H9 (cell line): Measurements from ENCODE around the gene ARG1. TPM values are rescaled to one million over a fixed set of nuclear protein-coding genes. Genes with fewer than 3 reads are reported as not detected.

Experiments used
- DNase-seq: peaks from one replicate; pipeline ENCODE4 v3.0.0-alpha.2; 2017
- H2AFZ ChIP-seq: one replicate; pipeline ENCODE4 v1.6.1; 2013; ENCODE audit warnings: mild to moderate bottlenecking, low read length, control low read depth, moderate library complexity
- H2AK5ac ChIP-seq: 2 replicates; pipeline ENCODE4 v1.6.1; 2013; ENCODE audit warnings: low read length, control low read depth, mixed read lengths; ENCODE audit not compliant: insufficient read length
- H2BK120ac ChIP-seq: one replicate; pipeline ENCODE4 v1.6.1; 2013; ENCODE audit warnings: low read depth, mild to moderate bottlenecking, low read length, control low read depth, inconsistent platforms; ENCODE audit not compliant: poor library complexity, severe bottlenecking
- H2BK12ac ChIP-seq: 2 replicates; pipeline ENCODE4 v1.6.1; 2013; ENCODE audit warnings: low read length, control low read depth, mixed read lengths, low read depth; ENCODE audit not compliant: insufficient read length
- H2BK15ac ChIP-seq: 2 replicates; pipeline ENCODE4 v1.6.1; 2013; ENCODE audit warnings: low read depth, low read length, control low read depth
- H2BK20ac ChIP-seq: one replicate; pipeline ENCODE4 v1.6.1; 2013; ENCODE audit warnings: low read depth, mild to moderate bottlenecking, low read length, control low read depth, inconsistent platforms; ENCODE audit not compliant: poor library complexity, severe bottlenecking
- H2BK5ac ChIP-seq: 2 replicates; pipeline ENCODE4 v1.6.1; 2013; ENCODE audit warnings: low read length, control low read depth, mixed read lengths; ENCODE audit not compliant: insufficient read length
- H3K14ac ChIP-seq: 2 replicates; pipeline ENCODE4 v1.6.1; 2013; ENCODE audit warnings: low read length, control low read depth; ENCODE audit not compliant: insufficient read depth
- H3K18ac ChIP-seq: 2 replicates; pipeline ENCODE4 v1.6.1; 2013; ENCODE audit warnings: low read depth, mild to moderate bottlenecking, mixed read lengths, low read length, control low read depth; ENCODE audit not compliant: insufficient read length
- H3K23ac ChIP-seq: 2 replicates; pipeline ENCODE4 v1.6.1; 2013; ENCODE audit warnings: low read length, control low read depth, mixed read lengths, low read depth; ENCODE audit not compliant: insufficient read length
- H3K23me2 ChIP-seq: 2 replicates; pipeline ENCODE4 v1.6.1; 2013; ENCODE audit warnings: low read depth, mild to moderate bottlenecking, mixed read lengths, low read length, control low read depth; ENCODE audit not compliant: insufficient read length, poor library complexity, severe bottlenecking
- H3K27ac ChIP-seq: 2 replicates; pipeline ENCODE4 v1.5.1; 2013; ENCODE audit warnings: low read length, control low read depth, mixed read lengths, low read depth; ENCODE audit not compliant: insufficient read length
- H3K27me3 ChIP-seq: 2 replicates; pipeline ENCODE4 v1.6.1; 2013; ENCODE audit warnings: low read length, control low read depth, inconsistent platforms; ENCODE audit not compliant: insufficient read depth
- H3K4ac ChIP-seq: 2 replicates; pipeline ENCODE4 v1.6.1; 2013; ENCODE audit warnings: low read depth, mild to moderate bottlenecking, control low read depth, inconsistent platforms, low read length, moderate library complexity
- H3K4me1 ChIP-seq: 2 replicates; pipeline ENCODE4 v1.6.1; 2013; ENCODE audit warnings: low read length, control low read depth, inconsistent platforms; ENCODE audit not compliant: insufficient read depth
- H3K4me2 ChIP-seq: 2 replicates; pipeline ENCODE4 v1.6.1; 2013; ENCODE audit warnings: low read length, control low read depth, mixed read lengths; ENCODE audit not compliant: insufficient read length, insufficient read depth
- H3K56ac ChIP-seq: 2 replicates; pipeline ENCODE4 v1.6.1; 2013; ENCODE audit warnings: low read depth, mild to moderate bottlenecking, mixed read lengths, low read length, control low read depth; ENCODE audit not compliant: insufficient read length
- H3K79me1 ChIP-seq: 2 replicates; pipeline ENCODE4 v1.6.1; 2013; ENCODE audit warnings: low read depth, mild to moderate bottlenecking, moderate library complexity, low read length, control low read depth, inconsistent platforms; ENCODE audit not compliant: insufficient read depth, poor library complexity, severe bottlenecking
- H3K79me2 ChIP-seq: 2 replicates; pipeline ENCODE4 v1.6.1; 2013; ENCODE audit warnings: low read length, control low read depth, inconsistent platforms; ENCODE audit not compliant: insufficient read depth
- H3K9ac ChIP-seq: 2 replicates; pipeline ENCODE4 v1.6.1; 2013; ENCODE audit warnings: low read length, control low read depth, mixed read lengths; ENCODE audit not compliant: insufficient read length; ENCODE audit errors: extremely low read depth
- H3K9me3 ChIP-seq: one replicate; pipeline ENCODE4 v1.6.1; 2013; ENCODE audit warnings: low read depth, low read length, inconsistent platforms; ENCODE audit not compliant: control insufficient read depth
- H3T11ph ChIP-seq: one replicate; pipeline ENCODE4 v1.6.1; 2013; ENCODE audit warnings: mild to moderate bottlenecking, low read length, control low read depth, inconsistent platforms
- H4K20me1 ChIP-seq: one replicate; pipeline ENCODE4 v1.6.1; 2013; ENCODE audit not compliant: control insufficient read depth, insufficient read length, insufficient read depth
- H4K5ac ChIP-seq: 2 replicates; pipeline ENCODE4 v1.6.1; 2013; ENCODE audit warnings: low read depth, mild to moderate bottlenecking, mixed read lengths, low read length, control low read depth; ENCODE audit not compliant: insufficient read length
- H4K8ac ChIP-seq: replicated peaks from 2 replicates; pipeline ENCODE4 v1.6.1; 2013; ENCODE audit warnings: low read length, control low read depth, mixed read lengths, low read depth; ENCODE audit not compliant: insufficient read length
- H4K91ac ChIP-seq: 2 replicates; pipeline ENCODE4 v1.6.1; 2013; ENCODE audit warnings: low read depth, mild to moderate bottlenecking, moderate library complexity, mixed read lengths, low read length, control low read depth; ENCODE audit not compliant: insufficient read length
- H3K27ac Mint-ChIP-seq, 3 experiments: 2 replicates in 2 of 3; 3 replicates in 1 of 3; pipeline ENCODE4 v1.8.0; 2020 to 2021; ENCODE audit warnings: mixed read lengths in 3 of 3, mild to moderate bottlenecking in 1 of 3, moderate library complexity in 1 of 3
- H3K27me3 Mint-ChIP-seq: 2 replicates; pipeline ENCODE4 v1.8.0; 2021; ENCODE audit warnings: low read depth, mild to moderate bottlenecking, moderate library complexity, mixed read lengths
- H3K36me3 Mint-ChIP-seq, 3 experiments: 2 replicates in 2 of 3; 3 replicates in 1 of 3; pipeline ENCODE4 v1.8.0; 2020 to 2021; ENCODE audit warnings: low read depth in 3 of 3, mixed read lengths in 3 of 3; ENCODE audit not compliant: insufficient read depth in 1 of 3
- H3K4me1 Mint-ChIP-seq, 2 experiments: 2 replicates each; pipeline ENCODE4 v1.8.0; 2020; ENCODE audit warnings: mixed read lengths in 2 of 2
- H3K4me3 Mint-ChIP-seq, 2 experiments: 2 replicates in 1 of 2; 3 replicates in 1 of 2; pipeline ENCODE4 v1.8.0; 2020 to 2021; ENCODE audit warnings: mild to moderate bottlenecking in 2 of 2, mixed read lengths in 2 of 2, moderate library complexity in 1 of 2
- H3K9me3 Mint-ChIP-seq, 2 experiments: 2 replicates in 1 of 2; 3 replicates in 1 of 2; pipeline ENCODE4 v1.8.0; 2020; ENCODE audit warnings: mild to moderate bottlenecking in 2 of 2, mixed read lengths in 2 of 2, moderate library complexity in 1 of 2
- WGBS: extraction: QIAGEN DNeasy Blood & Tissue Kit; methylation state at CpG from one replicate; pipeline ENCODE4 v1.1.7; 2013; ENCODE audit warnings: missing lambda C conversion rate, low lambda C conversion rate, mixed read lengths; ENCODE audit not compliant: insufficient read length; ENCODE audit errors: extremely low coverage; 5-methylcytosine and 5-hydroxymethylcytosine counted together
- total RNA-seq: library from RNA; stranded (reverse); gene quantifications from 2 replicates; pipeline ENCODE4 v1.2.1, GENCODE V29; 2021
- TF ChIP-seq, protein P1 (sequence below): fragments of 200-600 bp; sonication (generic); conservative IDR thresholded peaks from 3 replicates; pipeline ENCODE4 v1.8.0; 2021; ENCODE audit warnings: antibody characterized with exemption, mild to moderate bottlenecking

ARG1 gene
- total RNA-seq, 1 experiment from 2014 or later, result not detected

DNA sequence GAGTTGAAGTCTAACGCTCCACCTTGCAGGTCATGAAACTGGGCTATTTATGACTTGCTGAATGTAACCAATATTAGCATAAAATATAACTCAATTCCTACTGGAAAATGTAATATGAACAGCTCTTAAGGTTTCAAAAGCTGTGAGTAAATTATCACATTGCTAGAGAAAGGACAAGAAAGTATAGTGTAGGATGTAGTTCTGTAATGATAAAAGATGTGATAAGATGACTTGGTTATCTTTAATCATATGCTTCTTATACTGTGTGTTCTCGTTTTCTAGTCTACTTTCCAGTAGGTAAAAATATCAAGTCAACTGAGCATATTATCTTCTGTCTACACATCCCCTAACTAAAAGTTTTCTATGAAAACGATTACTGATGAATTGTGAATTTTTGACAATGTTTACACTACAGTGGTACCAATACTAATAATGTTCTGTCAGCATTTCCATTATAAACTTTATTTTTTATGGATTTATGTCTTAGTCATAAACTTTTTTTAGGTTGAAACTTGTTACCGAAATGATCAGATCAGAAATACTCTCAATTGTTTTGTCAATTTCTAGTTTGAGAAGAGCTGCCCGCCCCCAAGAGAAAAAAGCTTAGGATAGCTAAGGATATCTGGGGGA is 40.4 kb downstream of the ARG1 start:
- Histone ChIP-seq H3T11ph (no peak overlapping the region), H3K27me3 (no peaks in the 10 kb centered on the region), H3K79me1 (no peaks in the 10 kb centered on the region), H3K18ac (no peak overlapping the region), H2BK120ac (no peak overlapping the region), H3K4me2 (no peak overlapping the region), H3K14ac (no peak overlapping the region), H2BK15ac (no peak overlapping the region), H3K23ac (no peak overlapping the region), H4K8ac (no peak overlapping the region), H2BK12ac (no peak overlapping the region), H4K20me1 (no peaks in the 10 kb centered on the region), H3K27ac (no peak overlapping the region), H2AK5ac (no peak overlapping the region), H4K91ac (no peak overlapping the region), H3K79me2 (no peaks in the 10 kb centered on the region), H2BK20ac (no peak overlapping the region), H3K4me1 (no peaks in the 10 kb centered on the region), H3K23me2 (no peaks in the 10 kb centered on the region), H4K5ac (no peak overlapping the region), H3K4ac (no peak overlapping the region), H2AFZ (no peak overlapping the region), H2BK5ac (no peak overlapping the region), H3K56ac (no peak overlapping the region), H3K9ac (no peak overlapping the region), H3K9me3 (no peaks in the 10 kb centered on the region)
- H3K27ac Mint-ChIP-seq, result no peak overlapping the region
- TF ChIP-seq, protein P1, sequence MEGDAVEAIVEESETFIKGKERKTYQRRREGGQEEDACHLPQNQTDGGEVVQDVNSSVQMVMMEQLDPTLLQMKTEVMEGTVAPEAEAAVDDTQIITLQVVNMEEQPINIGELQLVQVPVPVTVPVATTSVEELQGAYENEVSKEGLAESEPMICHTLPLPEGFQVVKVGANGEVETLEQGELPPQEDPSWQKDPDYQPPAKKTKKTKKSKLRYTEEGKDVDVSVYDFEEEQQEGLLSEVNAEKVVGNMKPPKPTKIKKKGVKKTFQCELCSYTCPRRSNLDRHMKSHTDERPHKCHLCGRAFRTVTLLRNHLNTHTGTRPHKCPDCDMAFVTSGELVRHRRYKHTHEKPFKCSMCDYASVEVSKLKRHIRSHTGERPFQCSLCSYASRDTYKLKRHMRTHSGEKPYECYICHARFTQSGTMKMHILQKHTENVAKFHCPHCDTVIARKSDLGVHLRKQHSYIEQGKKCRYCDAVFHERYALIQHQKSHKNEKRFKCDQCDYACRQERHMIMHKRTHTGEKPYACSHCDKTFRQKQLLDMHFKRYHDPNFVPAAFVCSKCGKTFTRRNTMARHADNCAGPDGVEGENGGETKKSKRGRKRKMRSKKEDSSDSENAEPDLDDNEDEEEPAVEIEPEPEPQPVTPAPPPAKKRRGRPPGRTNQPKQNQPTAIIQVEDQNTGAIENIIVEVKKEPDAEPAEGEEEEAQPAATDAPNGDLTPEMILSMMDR, result no peak
- no CpG with 5 or more reads among the region's 5 CpGs for WGBS
- H3K9me3 Mint-ChIP-seq, result no peaks in the 10 kb centered on the region
- no peak overlapping the region for H3K4me3 Mint-ChIP-seq
- DNase-seq, result no peak
- no peaks in the 10 kb centered on the region for H3K27me3 Mint-ChIP-seq
- peaks cover 0 to 49% (median 25%) of the 10 kb centered on the region in 3 experiments; a peak in 5 of 7 replicates for H3K36me3 Mint-ChIP-seq
- H3K4me1 Mint-ChIP-seq, result no peaks in the 10 kb centered on the region
